Neural progenitor cell (in vitro differentiated cells): ENCODE results near the gene SRGAP2B. TPM values are rescaled to one million over a fixed set of nuclear protein-coding genes. Genes with fewer than 3 reads are reported as not detected.
"Not testable (repeated sequence)": the region's sequence is repeated elsewhere in the genome, so short reads cannot be mapped to it uniquely, and the experiment has no call there.

Experiments used
- DNase-seq: peaks from one replicate; pipeline ENCODE4 v3.0.0-alpha.2; 2016; ENCODE audit warnings: low spot score
- H2AFZ ChIP-seq: fragments of 200-600 bp; sonication (generic); replicated peaks from 2 replicates; pipeline ENCODE4 v1.6.1; 2016; ENCODE audit warnings: antibody characterized with exemption
- H3F3A ChIP-seq: fragments of 200-600 bp; sonication (generic); 2 replicates; pipeline ENCODE4 v1.6.1; 2016; ENCODE audit warnings: antibody characterized with exemption, low read depth
- H3K27ac ChIP-seq: fragments of 200-600 bp; sonication (generic); 2 replicates; pipeline ENCODE4 v1.5.1; 2016; ENCODE audit warnings: mild to moderate bottlenecking
- H3K27me3 ChIP-seq: fragments of 200-600 bp; sonication (generic); 2 replicates; pipeline ENCODE4 v1.6.1; 2016; ENCODE audit warnings: mild to moderate bottlenecking, moderate library complexity
- H3K36me3 ChIP-seq: fragments of 200-600 bp; sonication (generic); 2 replicates; pipeline ENCODE4 v1.5.1; 2016
- H3K4me1 ChIP-seq: fragments of 200-600 bp; sonication (generic); 2 replicates; pipeline ENCODE4 v1.6.1; 2016; ENCODE audit warnings: mixed run types
- H3K4me2 ChIP-seq: fragments of 200-600 bp; sonication (generic); 2 replicates; pipeline ENCODE4 v1.6.1; 2016
- H3K4me3 ChIP-seq: fragments of 200-600 bp; sonication (generic); 2 replicates; pipeline ENCODE4 v1.5.1; 2016
- H3K79me2 ChIP-seq: fragments of 200-600 bp; sonication (generic); 2 replicates; pipeline ENCODE4 v1.6.1; 2016; ENCODE audit warnings: low read depth
- H3K9ac ChIP-seq: fragments of 200-600 bp; sonication (generic); 2 replicates; pipeline ENCODE4 v1.6.1; 2016
- H3K9me3 ChIP-seq: fragments of 200-600 bp; sonication (generic); 2 replicates; pipeline ENCODE4 v1.5.1; 2016; ENCODE audit warnings: low read depth
- H4K20me1 ChIP-seq: fragments of 200-600 bp; sonication (generic); 2 replicates; pipeline ENCODE4 v1.6.1; 2016; ENCODE audit warnings: low read depth
- H3K27ac Mint-ChIP-seq: 3 replicates; pipeline ENCODE4 v1.8.0; 2021; ENCODE audit warnings: mixed read lengths
- H3K27me3 Mint-ChIP-seq: 2 replicates; pipeline ENCODE4 v1.8.0; 2022; ENCODE audit warnings: low read depth, mild to moderate bottlenecking, inconsistent platforms, moderate library complexity, mixed read lengths; ENCODE audit not compliant: insufficient read depth
- H3K36me3 Mint-ChIP-seq: 3 replicates; pipeline ENCODE4 v1.8.0; 2021; ENCODE audit warnings: mixed read lengths
- H3K4me1 Mint-ChIP-seq: 3 replicates; pipeline ENCODE4 v1.8.0; 2021; ENCODE audit warnings: mixed read lengths
- H3K4me3 Mint-ChIP-seq: 3 replicates; pipeline ENCODE4 v1.8.0; 2021; ENCODE audit warnings: mild to moderate bottlenecking, moderate library complexity, mixed read lengths
- H3K9me3 Mint-ChIP-seq: 3 replicates; pipeline ENCODE4 v1.8.0; 2020; ENCODE audit warnings: mixed read lengths
- total RNA-seq: library from RNA; depleted of rRNA; stranded (reverse); fragments of >200 nt; gene quantifications from 2 replicates; pipeline ENCODE4 v1.2.3, GENCODE V29; 2015; ENCODE audit warnings: low replicate concordance

The SRGAP2B gene
- total RNA-seq, 1 donor from 2014 or later: 19.1 TPM

DNA sequence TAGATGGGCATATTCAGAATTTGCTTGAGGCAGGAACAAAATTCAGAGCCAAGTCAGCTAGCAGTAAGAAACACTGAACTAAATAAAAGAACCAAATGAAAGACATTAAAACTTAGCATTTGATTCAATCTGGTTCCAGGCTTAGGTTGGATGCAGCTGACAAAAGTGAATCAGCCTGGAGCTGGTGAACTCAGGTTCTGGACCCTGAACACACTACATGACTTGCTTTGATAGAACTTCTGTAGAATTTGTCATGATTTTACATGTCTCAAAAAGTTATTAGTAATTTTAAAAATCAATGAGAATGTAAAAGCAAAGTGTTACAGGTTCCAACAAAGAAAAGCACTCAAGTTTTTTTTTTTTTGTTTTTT is 78.7 kb downstream of the SRGAP2B start:
- not testable (repeated sequence) for H3K4me1 Mint-ChIP-seq, H3K27me3 ChIP-seq, H3K4me1 ChIP-seq, H3K4me2 ChIP-seq, DNase-seq, H3K27ac ChIP-seq, H4K20me1 ChIP-seq, H3K27me3 Mint-ChIP-seq, H3K27ac Mint-ChIP-seq, H3K79me2 ChIP-seq, H3K9me3 ChIP-seq, H3K9me3 Mint-ChIP-seq, H3K4me3 Mint-ChIP-seq, H3F3A ChIP-seq, H3K36me3 ChIP-seq, H2AFZ ChIP-seq, H3K9ac ChIP-seq, H3K4me3 ChIP-seq, H3K36me3 Mint-ChIP-seq

DNA sequence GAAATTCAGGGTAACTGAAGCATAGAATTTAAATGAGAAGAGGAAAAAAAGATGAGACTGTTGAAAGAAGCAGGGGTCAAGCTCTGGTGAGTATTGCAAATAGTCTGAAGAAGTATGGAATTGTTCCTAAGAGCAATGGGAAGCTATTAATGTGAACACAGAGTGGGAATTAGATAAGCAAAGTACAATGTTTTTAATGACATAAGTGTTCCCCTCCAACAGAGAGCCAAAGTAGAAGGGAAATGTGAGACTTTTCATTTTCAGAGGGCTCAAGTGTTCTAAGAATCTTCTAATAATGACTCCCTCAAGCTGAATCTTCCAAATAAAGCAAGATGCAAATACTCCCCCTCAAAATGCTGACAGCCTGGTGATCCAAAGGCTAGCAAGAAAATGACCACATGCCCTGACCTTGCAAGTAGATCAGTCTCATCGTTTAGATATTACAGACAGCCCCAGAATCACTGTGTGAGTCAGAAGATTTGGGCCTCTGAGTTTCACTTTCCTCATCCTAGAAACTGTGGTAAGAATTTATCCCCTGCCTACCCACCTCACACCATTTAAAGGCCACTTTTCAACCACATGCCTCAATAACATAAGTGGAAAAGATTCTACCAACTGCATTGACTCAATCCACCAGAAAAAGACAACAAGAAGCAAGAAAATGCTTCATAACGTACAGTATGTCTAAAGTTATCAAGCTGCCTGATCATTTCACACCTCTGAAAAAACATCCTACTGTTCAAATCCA is 79.2 kb downstream of the SRGAP2B start:
- not testable (repeated sequence) for H3K9ac ChIP-seq, H3K36me3 Mint-ChIP-seq, H3F3A ChIP-seq, H3K27ac ChIP-seq, H3K4me3 Mint-ChIP-seq, DNase-seq, H2AFZ ChIP-seq, H3K4me1 ChIP-seq, H4K20me1 ChIP-seq, H3K9me3 ChIP-seq, H3K4me2 ChIP-seq, H3K4me3 ChIP-seq, H3K79me2 ChIP-seq, H3K4me1 Mint-ChIP-seq, H3K27me3 ChIP-seq, H3K27ac Mint-ChIP-seq, H3K27me3 Mint-ChIP-seq, H3K9me3 Mint-ChIP-seq, H3K36me3 ChIP-seq

DNA sequence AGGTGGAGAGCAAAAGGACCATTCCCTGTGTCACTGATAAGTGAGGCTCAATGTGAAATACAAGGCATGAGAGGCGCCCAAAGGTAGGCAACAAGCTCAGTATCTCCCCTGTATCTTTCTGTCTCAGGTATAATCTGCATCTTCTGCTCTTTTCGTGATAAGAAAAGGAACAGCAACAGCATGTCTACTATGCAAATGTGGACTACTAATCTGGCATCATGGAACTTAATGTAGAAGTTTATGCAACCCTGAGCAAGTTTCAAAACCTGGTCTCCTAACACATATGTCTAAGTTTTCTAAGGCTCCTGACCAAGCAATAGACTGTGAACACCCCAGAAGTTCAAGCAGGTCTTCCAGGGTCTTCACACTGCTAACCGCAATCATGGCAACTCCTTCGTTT is 81.8 kb downstream of the SRGAP2B start:
- not testable (repeated sequence) for H3K36me3 ChIP-seq, H3K27ac ChIP-seq, H3K4me3 Mint-ChIP-seq, H3K9ac ChIP-seq, H3K9me3 ChIP-seq, H3K27ac Mint-ChIP-seq, H3K27me3 Mint-ChIP-seq, H4K20me1 ChIP-seq, H3K4me2 ChIP-seq, H3K9me3 Mint-ChIP-seq, DNase-seq, H3K36me3 Mint-ChIP-seq, H3K27me3 ChIP-seq, H3K4me1 ChIP-seq, H3K4me3 ChIP-seq, H3K79me2 ChIP-seq, H3F3A ChIP-seq, H3K4me1 Mint-ChIP-seq, H2AFZ ChIP-seq

DNA sequence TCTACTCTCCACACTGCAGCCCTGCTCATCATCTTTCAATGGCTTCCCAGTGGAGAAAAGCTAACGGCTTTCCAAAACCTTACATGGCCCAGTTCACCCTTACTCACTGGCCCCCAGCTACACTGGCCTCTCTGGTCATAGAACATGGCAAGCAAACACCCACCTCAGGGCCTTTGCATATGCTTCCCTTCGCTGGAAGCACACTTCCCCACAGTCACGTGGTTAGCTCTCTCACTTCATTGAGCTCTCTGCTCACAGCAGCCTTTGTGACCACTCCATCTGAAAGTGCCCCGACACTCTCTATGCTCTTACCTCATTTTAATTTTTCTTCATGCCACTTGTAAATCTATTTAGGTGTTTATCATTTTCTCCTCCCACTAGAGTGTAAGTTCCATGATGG is 83.3 kb downstream of the SRGAP2B start:
- not testable (repeated sequence) for H3K9me3 ChIP-seq, H3K9me3 Mint-ChIP-seq, H3K36me3 Mint-ChIP-seq, H3K27me3 Mint-ChIP-seq, H3K9ac ChIP-seq, H3K27ac Mint-ChIP-seq, H3K4me3 ChIP-seq, H3K4me2 ChIP-seq, H3K4me1 Mint-ChIP-seq, H3K4me3 Mint-ChIP-seq, H3F3A ChIP-seq, H2AFZ ChIP-seq, H3K36me3 ChIP-seq, H3K27me3 ChIP-seq, H3K4me1 ChIP-seq, H3K27ac ChIP-seq, DNase-seq, H3K79me2 ChIP-seq, H4K20me1 ChIP-seq

DNA sequence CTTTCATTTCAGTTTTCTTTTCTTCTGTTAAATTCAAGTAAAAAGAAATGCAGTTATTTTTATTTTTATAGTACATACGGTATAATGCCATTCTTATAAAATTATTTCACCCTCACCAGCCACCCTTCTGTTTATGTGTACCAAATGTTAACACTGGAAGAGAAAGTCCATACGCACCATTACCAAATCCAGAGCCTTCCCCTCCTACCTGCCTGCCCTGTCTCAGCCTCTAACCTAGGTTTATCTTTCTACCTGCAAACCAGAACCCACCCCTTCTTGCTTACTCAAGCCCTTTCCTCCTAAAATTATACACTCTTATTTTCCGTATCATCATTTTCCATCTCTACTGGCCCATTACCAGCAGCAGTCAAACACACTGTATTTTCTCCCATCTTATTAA is 84.5 kb downstream of the SRGAP2B start:
- H3K36me3 Mint-ChIP-seq, H3K4me1 Mint-ChIP-seq, H3K4me2 ChIP-seq, H3K9ac ChIP-seq, H3K27me3 Mint-ChIP-seq, H3K4me1 ChIP-seq, H3K9me3 Mint-ChIP-seq, H3F3A ChIP-seq, H3K27ac ChIP-seq, H4K20me1 ChIP-seq, H3K4me3 Mint-ChIP-seq, H3K9me3 ChIP-seq, H3K27me3 ChIP-seq, H3K27ac Mint-ChIP-seq, H3K4me3 ChIP-seq, H3K36me3 ChIP-seq, H2AFZ ChIP-seq, H3K79me2 ChIP-seq, DNase-seq: not testable (repeated sequence)

DNA sequence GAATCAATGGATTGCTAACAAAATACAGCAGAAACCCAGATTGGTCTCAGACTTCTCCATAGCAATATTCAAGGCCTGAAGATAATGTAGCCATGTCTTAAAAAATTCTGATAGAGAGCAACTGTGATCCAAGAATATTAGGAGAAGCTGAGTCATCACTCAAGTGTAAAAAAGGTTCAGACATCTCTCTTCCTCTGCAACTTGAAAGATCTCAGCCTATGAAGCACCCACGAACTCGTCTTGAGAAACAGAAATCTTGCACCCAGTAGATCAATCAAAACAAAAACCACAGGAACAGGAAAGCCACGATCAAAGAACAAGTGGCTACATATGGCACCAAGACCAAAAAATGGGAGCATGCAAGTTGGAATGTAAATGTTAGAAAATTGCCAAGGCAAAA is 85.2 kb downstream of the SRGAP2B start:
- not testable (repeated sequence) for H2AFZ ChIP-seq, H3K4me1 ChIP-seq, H4K20me1 ChIP-seq, H3K36me3 Mint-ChIP-seq, H3K27ac ChIP-seq, H3K36me3 ChIP-seq, H3K79me2 ChIP-seq, H3K27me3 Mint-ChIP-seq, DNase-seq, H3K9ac ChIP-seq, H3K4me3 Mint-ChIP-seq, H3F3A ChIP-seq, H3K4me2 ChIP-seq, H3K4me3 ChIP-seq, H3K27ac Mint-ChIP-seq, H3K9me3 Mint-ChIP-seq, H3K27me3 ChIP-seq, H3K4me1 Mint-ChIP-seq, H3K9me3 ChIP-seq

DNA sequence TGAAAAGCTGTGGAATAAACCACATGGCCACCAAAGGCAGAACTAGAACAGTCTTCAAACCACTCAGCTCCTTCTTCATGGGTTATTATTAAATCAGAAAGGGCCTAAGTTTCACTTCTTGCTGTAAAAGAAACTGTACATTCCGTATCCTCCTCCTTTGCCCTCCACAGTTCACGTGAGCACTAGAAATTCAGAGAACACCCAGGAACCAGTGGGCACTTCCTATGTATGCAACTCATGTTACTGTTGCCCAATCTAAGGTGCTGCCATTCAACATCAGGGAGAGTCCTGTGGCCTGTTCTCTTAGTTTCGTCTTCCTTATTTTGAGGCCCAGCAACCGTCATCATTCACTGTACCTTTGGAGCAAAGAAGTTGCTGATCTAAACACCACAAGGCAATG is 86.7 kb downstream of the SRGAP2B start:
- not testable (repeated sequence) for H3K36me3 Mint-ChIP-seq, H3K9ac ChIP-seq, H3F3A ChIP-seq, H3K27ac Mint-ChIP-seq, H3K79me2 ChIP-seq, H3K27me3 Mint-ChIP-seq, H3K4me1 Mint-ChIP-seq, H3K4me3 Mint-ChIP-seq, DNase-seq, H3K4me1 ChIP-seq, H3K4me2 ChIP-seq, H3K9me3 ChIP-seq, H3K36me3 ChIP-seq, H3K4me3 ChIP-seq, H3K27me3 ChIP-seq, H2AFZ ChIP-seq, H3K9me3 Mint-ChIP-seq, H3K27ac ChIP-seq, H4K20me1 ChIP-seq

DNA sequence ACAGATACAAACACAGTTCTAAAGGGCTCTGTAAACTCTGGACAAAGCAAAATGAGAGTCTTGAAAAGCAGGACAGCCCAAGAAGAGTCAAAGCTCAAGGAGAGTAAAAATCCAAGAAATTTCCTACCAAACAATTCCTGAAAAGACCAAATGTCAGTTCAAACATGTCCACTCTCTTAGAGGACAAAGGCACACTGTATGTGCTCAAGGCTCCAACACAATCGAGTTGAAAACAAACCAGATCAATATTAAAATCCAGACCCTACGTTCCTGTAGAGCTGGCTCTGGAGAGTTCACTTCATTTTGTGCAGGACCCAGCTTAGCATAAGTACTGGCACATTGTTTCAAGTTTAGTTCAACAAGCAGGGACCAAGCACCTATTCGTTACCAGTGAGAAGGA is 90.0 kb downstream of the SRGAP2B start:
- H3K27me3 ChIP-seq, H3K27ac Mint-ChIP-seq, H2AFZ ChIP-seq, H4K20me1 ChIP-seq, H3K4me3 Mint-ChIP-seq, H3K9me3 ChIP-seq, H3K9ac ChIP-seq, H3F3A ChIP-seq, H3K4me3 ChIP-seq, DNase-seq, H3K4me1 Mint-ChIP-seq, H3K4me1 ChIP-seq, H3K27ac ChIP-seq, H3K79me2 ChIP-seq, H3K9me3 Mint-ChIP-seq, H3K36me3 Mint-ChIP-seq, H3K4me2 ChIP-seq, H3K36me3 ChIP-seq, H3K27me3 Mint-ChIP-seq: not testable (repeated sequence)
